GM19035 (cell line): ENCODE data around the gene KCNT1.

Experiments
- ATAC-seq: cut with Tn5 transposase; IDR thresholded peaks from one replicate; pipeline ENCODE4 v1.9.1; 2021; ENCODE audit not compliant: unreplicated experiment

KCNT1 gene

GRCh38 chr9:135724186-135724787 is 22.3 kb downstream of the KCNT1 start:
- ATAC-seq = no peak

- ATAC-seq = no peak
Observed at GRCh38 chr9:135726138-135726853, 24.3 kb downstream of the KCNT1 start.

GRCh38 chr9:135727257-135727875 is 25.4 kb downstream of the KCNT1 start:
- no peak for ATAC-seq

- ATAC-seq = no peak
Observed at GRCh38 chr9:135728436-135729110, 26.6 kb downstream of the KCNT1 start.

GRCh38 chr9:135729480-135729879 is 27.5 kb downstream of the KCNT1 start:
- no peak for ATAC-seq

- ATAC-seq = no peak
Observed at GRCh38 chr9:135731454-135731853, 29.5 kb downstream of the KCNT1 start.

GRCh38 chr9:135732569-135733257 is 30.7 kb downstream of the KCNT1 start:
- ATAC-seq = no peak

- ATAC-seq = no peak
Observed at GRCh38 chr9:135734616-135735144, 32.7 kb downstream of the KCNT1 start.

- ATAC-seq = no peak
Observed at GRCh38 chr9:135736272-135736978, 34.4 kb downstream of the KCNT1 start.

GRCh38 chr9:135736979-135737839 is 35.2 kb downstream of the KCNT1 start:
- no peak for ATAC-seq

- no peak for ATAC-seq
Observed at GRCh38 chr9:135737840-135738521, 36.0 kb downstream of the KCNT1 start.

GRCh38 chr9:135739271-135740220 is 37.6 kb downstream of the KCNT1 start:
- no peak for ATAC-seq

- ATAC-seq = no peak
Observed at GRCh38 chr9:135741276-135742219, 39.6 kb downstream of the KCNT1 start.

- ATAC-seq = no peak
Observed at GRCh38 chr9:135743021-135743420, 41.0 kb downstream of the KCNT1 start.

- no peak for ATAC-seq
Observed at GRCh38 chr9:135743546-135744332, 41.8 kb downstream of the KCNT1 start.
